UCSD-AML1 (cell line): Measurements from ENCODE around the gene ST6GALNAC3.
"Not testable (repeated sequence)": the region's sequence is repeated elsewhere in the genome, so short reads cannot be mapped to it uniquely, and the experiment has no call there.

Experiments
- DNase-seq: peaks from one replicate; lab custom pipeline; 2025; ENCODE audit not compliant: unreplicated experiment; lab: John Stamatoyannopoulos, UW

Gene ST6GALNAC3

GRCh38 chr1:76238094-76238628, 163.6 kb downstream of the ST6GALNAC3 start:
- DNase-seq: no peak

- DNase-seq: no peak
Observed at GRCh38 chr1:76239470-76239918, 164.9 kb downstream of the ST6GALNAC3 start.

- no peak for DNase-seq
Observed at GRCh38 chr1:76240316-76240715, 165.8 kb downstream of the ST6GALNAC3 start.

GRCh38 chr1:76242587-76242986, 168.0 kb downstream of the ST6GALNAC3 start:
- not testable (repeated sequence) for DNase-seq

GRCh38 chr1:76247261-76247852, 172.8 kb downstream of the ST6GALNAC3 start:
- DNase-seq: no peak

- no peak for DNase-seq
Observed at GRCh38 chr1:76250271-76250670, 175.7 kb downstream of the ST6GALNAC3 start.

GRCh38 chr1:76252431-76252830, 177.9 kb downstream of the ST6GALNAC3 start:
- DNase-seq: no peak

- DNase-seq: no peak
Observed at GRCh38 chr1:76254104-76255030, 179.8 kb downstream of the ST6GALNAC3 start.

GRCh38 chr1:76256289-76257223, 182.0 kb downstream of the ST6GALNAC3 start:
- DNase-seq: no peak

- DNase-seq: no peak
Observed at GRCh38 chr1:76257823-76258222, 183.3 kb downstream of the ST6GALNAC3 start.

GRCh38 chr1:76259270-76259669, 184.7 kb downstream of the ST6GALNAC3 start:
- no peak for DNase-seq

- no peak for DNase-seq
Observed at GRCh38 chr1:76260279-76260678, 185.7 kb downstream of the ST6GALNAC3 start.

- DNase-seq: no peak
Observed at GRCh38 chr1:76262601-76263000, 188.1 kb downstream of the ST6GALNAC3 start.

- no peak for DNase-seq
Observed at GRCh38 chr1:76264642-76265041, 190.1 kb downstream of the ST6GALNAC3 start.

- no peak for DNase-seq
Observed at GRCh38 chr1:76266762-76267161, 192.2 kb downstream of the ST6GALNAC3 start.

- DNase-seq: no peak
Observed at GRCh38 chr1:76267631-76268030, 193.1 kb downstream of the ST6GALNAC3 start.

GRCh38 chr1:76268341-76268740, 193.8 kb downstream of the ST6GALNAC3 start:
- DNase-seq: no peak

- no peak for DNase-seq
Observed at GRCh38 chr1:76269155-76269554, 194.6 kb downstream of the ST6GALNAC3 start.

- no peak for DNase-seq
Observed at GRCh38 chr1:76274302-76274701, 199.8 kb downstream of the ST6GALNAC3 start.

- DNase-seq: no peak
Observed at GRCh38 chr1:76274718-76275117, 200.2 kb downstream of the ST6GALNAC3 start.

- DNase-seq: no peak
Observed at GRCh38 chr1:76278711-76279100, 204.2 kb downstream of the ST6GALNAC3 start.
